Suppressor macrophage treated with lipopolysaccharide for 1 hour (primary cell): Measurements from ENCODE around the gene NLRX1.
"Not testable (repeated sequence)": the region's sequence is repeated elsewhere in the genome, so short reads cannot be mapped to it uniquely, and the experiment has no call there.

ENCODE experiments used
- DNase-seq, 3 donors: peaks; one replicate each; pipeline ENCODE4 v3.0.0-alpha.2; 2020 to 2022

Gene NLRX1, protein sequence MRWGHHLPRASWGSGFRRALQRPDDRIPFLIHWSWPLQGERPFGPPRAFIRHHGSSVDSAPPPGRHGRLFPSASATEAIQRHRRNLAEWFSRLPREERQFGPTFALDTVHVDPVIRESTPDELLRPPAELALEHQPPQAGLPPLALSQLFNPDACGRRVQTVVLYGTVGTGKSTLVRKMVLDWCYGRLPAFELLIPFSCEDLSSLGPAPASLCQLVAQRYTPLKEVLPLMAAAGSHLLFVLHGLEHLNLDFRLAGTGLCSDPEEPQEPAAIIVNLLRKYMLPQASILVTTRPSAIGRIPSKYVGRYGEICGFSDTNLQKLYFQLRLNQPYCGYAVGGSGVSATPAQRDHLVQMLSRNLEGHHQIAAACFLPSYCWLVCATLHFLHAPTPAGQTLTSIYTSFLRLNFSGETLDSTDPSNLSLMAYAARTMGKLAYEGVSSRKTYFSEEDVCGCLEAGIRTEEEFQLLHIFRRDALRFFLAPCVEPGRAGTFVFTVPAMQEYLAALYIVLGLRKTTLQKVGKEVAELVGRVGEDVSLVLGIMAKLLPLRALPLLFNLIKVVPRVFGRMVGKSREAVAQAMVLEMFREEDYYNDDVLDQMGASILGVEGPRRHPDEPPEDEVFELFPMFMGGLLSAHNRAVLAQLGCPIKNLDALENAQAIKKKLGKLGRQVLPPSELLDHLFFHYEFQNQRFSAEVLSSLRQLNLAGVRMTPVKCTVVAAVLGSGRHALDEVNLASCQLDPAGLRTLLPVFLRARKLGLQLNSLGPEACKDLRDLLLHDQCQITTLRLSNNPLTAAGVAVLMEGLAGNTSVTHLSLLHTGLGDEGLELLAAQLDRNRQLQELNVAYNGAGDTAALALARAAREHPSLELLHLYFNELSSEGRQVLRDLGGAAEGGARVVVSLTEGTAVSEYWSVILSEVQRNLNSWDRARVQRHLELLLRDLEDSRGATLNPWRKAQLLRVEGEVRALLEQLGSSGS

DNA sequence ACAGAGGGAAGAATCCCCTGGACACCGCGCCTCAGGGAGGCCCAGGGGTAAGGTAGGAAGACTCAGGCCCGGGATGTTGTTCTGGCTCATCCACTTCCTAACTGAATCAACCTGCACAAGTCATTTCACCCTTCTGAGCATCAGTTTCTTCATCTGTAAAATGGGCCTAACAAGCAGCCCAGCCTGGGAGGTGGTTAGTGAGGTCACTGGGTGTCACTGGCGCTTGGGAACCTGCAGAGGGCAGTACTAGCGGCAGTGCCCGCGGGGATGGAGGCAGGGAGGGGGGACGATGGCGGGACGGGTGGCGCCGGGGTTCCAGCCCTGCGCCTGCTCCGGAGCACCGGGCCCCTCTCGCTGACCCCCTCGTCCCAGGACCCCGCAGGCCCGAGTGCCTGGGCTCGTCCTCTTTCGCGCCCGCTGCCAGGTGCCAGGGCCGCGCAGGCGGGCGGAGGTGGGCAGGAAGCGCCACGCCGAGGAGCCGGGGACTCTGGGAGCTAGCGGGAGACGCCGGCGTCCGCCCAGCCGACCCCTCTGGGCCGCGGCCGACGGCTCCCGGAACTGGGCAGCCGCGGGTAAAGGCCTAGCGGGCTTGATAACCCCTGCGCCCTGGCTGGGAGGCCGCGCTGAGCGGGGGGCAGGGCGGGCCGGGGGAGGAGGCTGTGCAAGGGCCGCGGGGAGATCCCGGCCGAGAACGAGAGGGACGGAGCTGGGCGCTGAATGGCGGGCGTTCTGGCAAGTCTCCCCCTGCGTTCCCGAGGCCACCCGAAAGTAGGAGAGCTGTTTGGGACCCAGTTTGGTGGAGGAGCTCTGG lies at the start of gene NLRX1:
Gene NLRX1, plus strand, starts transcription at position 255 of the 811 bp plus-strand sequence. CDS start 2,679 bp downstream, outside the sequence.
- peak; percentile 87 to 93 (median 92) for DNase-seq

DNA sequence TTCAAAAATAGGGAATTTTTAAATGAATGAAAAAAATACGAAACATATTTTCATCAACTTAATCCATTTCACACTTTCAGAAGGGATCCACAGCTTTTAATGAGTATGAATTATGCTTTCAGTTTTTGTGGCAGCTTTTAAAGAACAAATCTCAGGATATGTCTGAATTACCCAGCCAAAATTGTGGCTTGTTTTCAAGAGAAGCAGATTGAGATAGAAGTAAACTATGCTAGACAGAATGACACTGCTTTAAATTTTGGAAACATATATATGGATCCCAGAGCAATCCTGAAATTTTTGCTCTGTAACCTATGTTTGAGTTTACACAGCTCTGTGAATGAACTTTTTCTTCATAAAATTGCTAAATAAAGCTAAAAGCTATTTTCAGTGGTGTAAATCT lies 49.6 kb upstream of the NLRX1 start:
- no peak for DNase-seq

DNA sequence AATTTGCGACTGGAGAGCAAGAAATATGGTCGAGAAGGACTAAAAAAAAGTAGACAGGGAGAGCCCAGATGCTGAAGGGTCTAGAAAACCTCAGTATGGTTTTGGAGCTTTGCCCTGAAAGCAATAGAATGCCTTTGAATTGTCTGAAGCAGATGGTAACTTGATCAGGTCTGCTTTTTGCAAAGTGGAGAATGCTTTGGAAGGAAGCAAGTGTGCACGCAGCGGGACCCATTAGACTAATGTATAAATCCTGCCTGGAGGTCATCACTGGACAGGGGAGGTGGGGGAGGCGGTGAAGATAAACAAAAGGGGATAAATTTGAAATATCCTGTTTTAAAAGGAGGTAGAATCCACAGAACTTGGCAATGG lies 47.9 kb upstream of the NLRX1 start:
- no peak for DNase-seq

DNA sequence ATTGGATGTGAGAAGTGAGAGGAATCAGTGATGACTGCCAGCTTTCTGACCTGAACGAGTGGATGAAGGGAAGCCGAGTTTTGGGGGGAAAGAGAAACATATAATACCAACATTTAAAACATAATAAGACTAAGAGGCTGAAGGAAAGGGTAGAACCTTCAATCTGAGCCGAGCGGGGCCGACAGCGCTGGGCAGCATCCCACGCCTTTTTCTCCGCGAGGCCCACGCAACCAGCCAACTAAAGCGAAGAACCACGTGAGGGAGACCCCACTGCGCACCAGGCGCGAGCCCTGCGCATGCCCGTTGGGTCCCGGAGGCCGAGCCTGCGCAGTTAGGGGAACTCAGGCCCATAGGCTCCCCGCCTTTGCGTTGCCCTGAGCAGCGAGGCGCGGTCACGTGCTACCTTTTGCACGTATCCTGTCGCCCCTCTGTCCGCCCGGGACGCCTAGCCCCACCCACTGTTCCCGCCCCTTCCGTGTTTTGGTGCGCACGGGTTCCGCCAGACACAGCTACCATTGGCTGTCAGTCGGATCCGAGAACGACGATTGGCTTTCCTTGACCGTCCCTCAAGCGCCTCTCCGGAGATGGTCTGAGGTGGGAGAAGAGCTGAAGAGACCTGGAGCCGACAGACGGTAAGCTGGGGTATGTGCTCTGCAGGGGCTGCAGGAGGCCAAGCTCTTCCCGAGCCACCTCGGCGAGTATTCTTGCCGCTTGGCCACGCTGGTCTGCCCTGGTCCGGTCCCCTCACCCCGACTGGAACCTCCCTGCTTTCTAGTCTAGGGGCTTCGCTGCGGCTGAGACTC lies 47.3 kb upstream of the NLRX1 start, which contains the start of gene HINFP:
Gene HINFP, plus strand, starts transcription at position 573 of the 803 bp plus-strand sequence. CDS start 5,365 bp downstream, outside the sequence.
- peak; percentile 99 for DNase-seq

DNA sequence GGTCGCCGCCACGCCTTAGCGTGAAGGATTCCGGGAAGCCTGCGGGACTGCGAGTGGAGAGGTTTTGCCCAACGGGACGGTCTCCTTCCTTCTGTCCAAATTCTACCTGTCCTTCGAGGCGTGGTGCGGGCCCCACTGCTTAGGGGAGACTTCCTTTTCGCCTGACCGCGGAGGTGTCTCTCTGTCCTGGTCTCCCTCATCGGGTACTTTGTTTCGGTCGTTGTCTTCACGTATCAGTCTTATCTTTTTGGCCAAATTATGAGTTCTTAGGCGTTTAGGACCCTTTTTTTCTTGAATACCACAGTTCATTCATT lies 46.8 kb upstream of the NLRX1 start:
- DNase-seq: peak in 2 of 3 donors; percentile 44 to 68

DNA sequence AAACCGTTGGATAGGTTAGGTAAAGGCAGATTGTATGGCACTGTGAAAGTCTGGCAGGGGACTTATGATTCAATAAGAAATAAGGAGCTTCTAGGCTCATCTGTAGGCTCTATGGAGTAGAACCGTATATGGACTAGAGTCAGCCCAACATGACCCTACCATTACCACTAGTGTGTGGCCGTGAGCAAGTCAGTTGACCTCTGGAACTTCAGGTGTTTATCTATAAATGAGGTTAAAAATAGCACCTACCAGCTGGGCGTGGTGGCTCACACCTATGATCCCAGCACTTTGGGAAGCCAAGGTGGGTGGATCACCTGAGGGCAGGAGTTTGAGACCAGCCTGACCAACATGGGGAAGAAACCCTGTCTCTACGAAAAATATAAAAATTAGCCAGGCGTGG lies 42.7 kb upstream of the NLRX1 start:
- DNase-seq: no peak

DNA sequence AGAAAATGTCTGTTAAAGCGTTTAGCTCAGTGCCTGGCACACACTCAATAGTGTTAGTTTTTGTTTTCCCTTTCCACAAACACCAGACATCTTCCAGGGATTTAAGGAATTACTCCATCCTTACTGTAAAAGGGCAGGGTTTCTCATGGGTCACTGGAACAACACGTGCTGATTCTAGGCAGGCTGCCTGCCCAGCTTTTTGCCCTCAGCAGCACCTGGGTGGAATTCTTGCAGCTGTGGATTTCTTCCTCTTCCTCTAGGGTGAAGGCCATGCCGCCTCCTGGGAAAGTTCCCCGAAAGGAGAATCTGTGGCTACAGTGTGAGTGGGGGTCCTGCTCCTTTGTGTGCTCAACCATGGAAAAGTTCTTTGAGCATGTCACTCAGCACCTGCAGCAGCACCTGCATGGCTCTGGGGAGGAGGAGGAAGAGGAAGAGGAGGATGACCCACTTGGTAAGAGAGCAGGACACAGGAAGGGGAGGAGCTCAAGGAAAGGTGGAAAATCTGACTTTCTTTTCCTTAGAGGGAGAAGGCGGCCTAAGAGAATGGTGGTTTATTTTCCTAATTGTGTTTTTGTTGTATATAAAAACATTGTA lies 41.8 kb upstream of the NLRX1 start:
- no peak for DNase-seq

DNA sequence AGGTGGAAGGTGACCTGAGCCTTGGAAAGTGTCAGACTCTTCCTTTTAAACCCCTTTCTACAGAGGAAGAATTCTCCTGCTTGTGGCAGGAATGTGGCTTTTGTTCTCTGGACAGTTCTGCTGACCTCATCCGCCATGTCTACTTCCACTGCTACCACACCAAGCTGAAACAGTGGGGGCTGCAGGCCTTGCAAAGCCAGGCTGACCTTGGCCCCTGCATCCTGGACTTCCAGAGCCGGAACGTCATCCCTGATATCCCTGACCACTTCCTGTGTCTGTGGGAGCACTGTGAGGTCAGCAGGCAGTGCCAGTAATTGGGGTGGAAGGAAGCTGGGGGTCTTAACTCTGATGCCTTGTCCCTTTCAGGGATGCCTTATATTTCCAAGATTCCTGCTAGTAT lies 37.9 kb upstream of the NLRX1 start:
- no peak for DNase-seq

DNA sequence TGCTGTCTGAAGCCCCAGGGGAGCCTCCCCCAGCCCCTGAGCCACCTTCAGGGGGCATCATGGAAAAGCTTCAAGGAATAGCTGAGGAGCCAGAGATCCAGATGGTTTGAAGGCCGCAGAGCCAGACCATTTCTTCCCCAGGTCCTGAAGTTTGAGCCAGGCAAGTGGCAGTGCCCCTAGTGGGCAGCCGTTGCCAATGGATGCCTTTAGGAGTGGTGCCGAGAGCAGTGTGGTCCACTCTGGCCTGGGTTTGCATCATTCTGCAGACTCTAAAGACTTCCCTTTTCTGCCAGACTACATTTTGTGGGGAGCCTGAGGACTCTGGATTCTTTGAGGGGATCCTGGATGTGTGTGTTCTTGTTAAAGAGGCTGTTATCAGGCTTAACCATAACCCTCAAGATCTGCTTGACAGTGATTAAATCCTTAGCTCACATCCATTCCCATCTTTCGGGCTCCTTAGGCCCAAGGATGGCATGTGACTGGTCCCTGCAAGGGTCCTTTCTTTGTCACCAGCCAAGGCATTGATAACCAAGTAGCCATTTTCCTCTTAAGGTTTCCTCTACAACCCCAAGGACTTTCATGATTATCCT lies 34.0 kb upstream of the NLRX1 start:
- DNase-seq: peak; percentile 60 to 69 (median 64)

DNA sequence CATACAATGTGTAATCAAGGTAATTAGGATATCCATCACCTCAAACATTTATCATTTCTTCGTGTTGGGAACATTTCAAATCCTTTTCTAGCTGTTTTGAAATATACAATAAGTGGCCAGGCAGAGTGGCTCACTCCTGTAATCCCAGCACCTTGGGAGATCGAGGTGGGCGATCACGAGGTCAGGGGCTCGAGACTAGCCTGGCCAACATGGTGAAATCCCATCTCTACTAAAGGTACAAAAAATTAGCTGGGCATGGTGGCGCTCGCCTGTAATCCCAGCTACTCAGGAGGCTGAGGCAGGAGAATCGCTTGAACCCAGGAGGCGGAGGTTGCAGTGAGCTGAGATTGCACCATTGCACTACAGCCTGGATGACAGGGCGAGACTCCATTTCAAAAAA lies 29.2 kb upstream of the NLRX1 start:
- DNase-seq: not testable (repeated sequence)

DNA sequence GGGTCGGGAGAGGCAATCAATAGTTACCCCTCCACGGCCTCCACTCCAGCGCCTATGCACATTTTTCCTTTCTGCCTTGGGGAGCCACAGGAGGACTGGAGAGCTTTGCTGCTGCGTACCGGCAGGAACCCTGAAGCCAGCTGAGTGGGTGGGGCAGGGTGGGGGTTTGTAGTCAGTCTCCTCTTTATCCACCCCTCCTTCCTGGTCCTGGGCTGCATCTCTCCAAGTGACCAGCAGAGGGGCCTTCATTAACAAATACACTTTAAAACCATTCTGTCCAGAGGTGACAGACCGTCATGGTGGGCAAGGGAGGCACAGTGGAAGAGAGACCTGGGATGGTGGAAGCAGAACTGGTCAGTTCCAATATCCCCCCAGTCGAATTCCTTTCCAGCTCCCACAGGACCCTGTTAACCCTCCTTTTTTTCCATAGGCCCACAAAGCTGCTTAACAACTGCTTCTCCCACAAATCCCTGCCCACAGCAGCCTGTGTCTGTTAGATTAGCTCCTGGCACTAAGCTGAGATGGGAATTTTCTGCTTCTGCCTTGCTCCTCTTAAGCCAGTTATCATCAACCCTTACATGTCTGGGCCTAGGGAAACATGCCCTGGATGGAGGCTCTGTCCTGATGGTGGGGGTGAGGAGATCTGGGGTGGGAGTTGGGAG lies 23.6 kb upstream of the NLRX1 start:
- DNase-seq: peak; percentile 72 to 82 (median 79)

DNA sequence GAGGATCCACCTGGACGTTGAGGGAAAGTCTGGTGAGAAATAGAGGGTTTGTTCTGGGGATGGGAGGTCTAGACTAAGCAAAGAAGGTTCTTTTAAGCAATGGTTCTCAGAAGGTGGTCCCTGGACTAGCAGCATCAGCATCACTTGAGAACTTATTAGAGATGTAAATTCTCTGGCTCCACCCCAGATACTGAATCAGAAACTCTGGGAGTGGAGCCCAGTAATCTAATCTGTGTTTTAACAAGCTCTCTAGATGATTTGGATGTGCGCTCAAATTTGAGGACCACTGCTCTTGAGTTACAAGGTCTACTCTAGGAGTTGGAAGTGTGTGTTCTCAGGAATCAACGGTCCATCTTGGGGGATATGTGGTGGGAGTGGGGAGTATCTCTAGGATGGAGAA lies 23.0 kb upstream of the NLRX1 start:
- DNase-seq: no peak

DNA sequence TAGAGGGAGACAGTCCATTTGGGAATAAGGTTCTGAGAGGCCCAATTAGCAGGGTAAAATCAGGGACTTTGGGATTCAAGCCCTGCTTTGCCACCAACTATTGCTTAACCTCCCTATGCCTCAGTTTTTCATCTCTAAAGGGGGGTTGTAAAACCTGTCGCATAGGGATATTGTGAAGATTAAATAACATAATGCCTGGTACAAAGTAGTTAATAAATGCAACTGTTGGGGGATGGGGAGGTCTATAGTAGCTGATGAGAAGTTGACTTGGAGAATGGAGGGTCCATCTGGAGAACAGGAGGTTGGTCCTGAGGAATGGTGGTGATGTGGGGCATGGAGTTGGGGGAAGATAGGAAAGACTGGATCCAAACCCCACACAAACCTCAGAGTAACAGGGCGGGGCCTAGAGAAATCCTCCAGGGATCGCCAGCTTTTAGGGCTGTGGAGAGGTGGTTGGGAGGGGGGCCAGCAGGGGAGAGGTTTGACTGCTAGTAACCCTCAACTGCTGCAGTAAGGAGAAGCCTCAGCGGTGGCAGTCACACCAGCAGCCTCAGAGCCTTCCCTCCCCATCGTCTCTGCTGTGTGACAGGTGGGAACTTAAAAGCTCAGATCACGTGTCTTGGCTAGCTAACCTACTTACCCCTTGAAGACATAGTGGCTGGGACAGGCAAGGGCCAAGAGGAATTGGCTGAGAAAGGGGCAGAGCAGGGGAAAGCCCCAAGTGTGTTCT lies 20.8 kb upstream of the NLRX1 start:
- DNase-seq: no peak

DNA sequence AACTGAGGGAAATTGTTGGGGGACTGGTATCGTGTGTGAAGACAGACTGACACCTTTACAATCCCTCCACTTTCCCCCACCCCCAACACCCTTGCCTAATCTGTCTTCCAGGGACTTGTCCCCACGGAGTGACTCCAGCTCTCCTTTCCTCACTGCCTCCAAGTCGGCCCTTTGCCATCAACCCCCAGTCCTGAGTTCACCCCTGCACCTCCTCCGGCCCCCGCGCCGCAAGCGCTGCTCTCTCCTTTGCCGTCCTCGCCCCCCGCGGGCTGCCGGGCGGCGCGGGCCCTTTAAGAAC lies 19.9 kb upstream of the NLRX1 start:
- DNase-seq: no peak

DNA sequence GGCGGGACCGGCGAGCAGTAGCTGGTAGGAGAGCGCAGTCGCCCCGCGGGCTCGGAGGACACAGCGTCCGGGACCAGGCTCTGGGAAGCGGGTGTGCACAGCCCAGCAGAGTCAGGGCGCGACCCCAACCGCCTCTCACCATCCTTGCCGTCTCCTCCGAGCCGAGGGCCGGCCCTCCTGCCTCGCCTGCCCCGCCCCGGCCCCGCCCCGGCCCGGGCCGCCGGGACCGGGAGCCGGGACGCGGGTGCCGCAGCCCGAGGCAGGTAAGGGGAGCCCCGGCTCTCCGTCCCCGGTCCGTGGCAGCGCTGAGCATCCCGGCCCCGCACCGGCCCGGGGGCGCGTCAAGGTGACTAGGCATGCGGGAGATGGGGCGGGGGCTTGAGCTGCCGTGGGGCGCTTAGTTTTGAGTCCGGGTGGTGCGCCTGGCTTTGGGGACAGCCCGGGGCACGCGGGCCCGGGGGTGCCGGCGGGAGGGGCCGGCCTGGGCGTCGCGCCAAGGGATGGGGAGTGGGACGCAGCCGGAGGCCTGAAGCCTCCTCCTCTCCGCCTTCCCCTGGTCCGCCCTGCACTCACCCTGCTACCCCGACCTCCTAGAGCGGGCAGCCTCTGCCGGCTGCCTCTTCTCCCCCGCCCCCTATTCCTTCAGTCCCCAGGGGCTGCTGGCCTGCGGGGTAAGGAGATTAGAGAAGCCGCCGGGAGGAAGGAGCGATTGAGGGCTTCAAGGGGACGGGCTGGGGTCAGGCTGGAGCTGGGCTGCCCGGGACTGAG lies 19.3 kb upstream of the NLRX1 start, which contains the start of gene ABCG4:
Gene ABCG4, plus strand, starts transcription at position 35 of the 768 bp plus-strand sequence. CDS start 914 bp downstream, outside the sequence.
- peak in 2 of 3 donors; percentile 27 to 48 for DNase-seq

DNA sequence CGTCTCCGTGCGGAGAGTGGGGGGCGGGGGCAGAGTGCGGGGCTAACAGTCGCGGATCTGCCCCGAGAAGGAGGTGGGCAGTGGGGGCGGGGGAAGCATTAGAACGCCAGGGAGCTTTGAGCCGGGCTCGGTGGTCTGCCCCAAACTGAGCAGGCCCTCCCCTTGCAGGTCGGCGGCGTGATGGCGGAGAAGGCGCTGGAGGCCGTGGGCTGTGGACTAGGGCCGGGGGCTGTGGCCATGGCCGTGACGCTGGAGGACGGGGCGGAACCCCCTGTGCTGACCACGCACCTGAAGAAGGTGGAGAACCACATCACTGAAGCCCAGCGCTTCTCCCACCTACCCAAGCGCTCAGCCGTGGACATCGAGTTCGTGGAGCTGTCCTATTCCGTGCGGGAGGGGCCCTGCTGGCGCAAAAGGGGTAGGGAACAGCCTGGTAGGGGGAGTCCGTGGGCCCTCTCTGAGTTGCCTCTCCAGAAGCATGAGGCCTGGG lies 18.7 kb upstream of the NLRX1 start:
- DNase-seq: no peak

DNA sequence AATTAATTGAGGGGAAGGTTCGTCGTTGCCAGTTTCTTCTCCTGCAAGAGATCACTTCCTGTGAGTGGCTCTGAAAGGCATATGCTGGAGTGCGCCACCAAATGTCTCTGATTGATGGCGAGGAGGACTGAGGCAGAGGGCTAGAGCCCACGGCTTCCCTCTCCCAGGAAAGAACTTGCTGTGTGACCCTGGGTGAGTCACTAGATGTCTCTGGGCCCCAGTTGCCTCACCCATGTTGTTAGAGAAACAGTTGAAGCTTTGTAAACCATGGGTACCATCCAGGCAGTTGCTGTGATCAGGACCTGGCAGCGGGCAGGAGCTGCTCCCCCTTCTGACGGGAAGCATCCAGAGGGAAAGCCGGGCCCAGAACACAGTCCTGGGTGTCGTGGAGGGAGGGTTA lies 16.5 kb upstream of the NLRX1 start:
- DNase-seq: no peak

DNA sequence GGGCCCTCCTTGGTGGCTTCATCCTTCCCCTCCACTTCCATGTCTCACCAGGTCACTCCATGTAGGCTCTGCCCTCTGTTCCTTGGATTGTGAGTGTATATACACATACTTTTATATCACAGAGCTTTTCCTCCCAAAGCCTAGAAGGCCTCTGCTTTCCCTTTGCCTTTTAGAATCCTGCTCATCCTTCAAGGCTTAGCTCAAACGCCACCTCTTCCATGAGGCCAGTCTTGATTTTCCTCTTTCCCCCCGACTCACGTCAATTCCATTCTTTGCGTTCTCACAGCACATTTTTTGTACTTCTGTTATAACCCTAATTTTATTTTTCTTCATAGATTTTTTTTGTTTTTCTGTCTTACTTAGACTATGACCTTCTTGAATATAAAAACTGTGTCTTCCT lies 15.9 kb upstream of the NLRX1 start:
- DNase-seq: no peak
